SK-N-MC (cell line): Measurements from ENCODE around the gene B3GNT2.
A peak's percentile ranks its signal among the peaks of the same experiment; 100 is the strongest.

Experiments used
- EZH2 ChIP-seq: fragments of 200-600 bp; sonication (generic); IDR thresholded peaks from one replicate; pipeline ENCODE4 v1.6.1; 2017; ENCODE audit warnings: antibody characterized with exemption
- FOXP2 ChIP-seq: optimal IDR thresholded peaks from 2 replicates; pipeline ENCODE3; 2011; ENCODE audit warnings: mild to moderate bottlenecking, moderate library complexity; ENCODE audit not compliant: insufficient read depth; ENCODE audit errors: extremely low read length, control extremely low read depth
- POLR2AphosphoS5 ChIP-seq: IDR thresholded peaks from 2 replicates; pipeline ENCODE4 v1.6.1; 2012; ENCODE audit warnings: mild to moderate bottlenecking, low read depth, low read length, borderline replicate concordance

DNA sequence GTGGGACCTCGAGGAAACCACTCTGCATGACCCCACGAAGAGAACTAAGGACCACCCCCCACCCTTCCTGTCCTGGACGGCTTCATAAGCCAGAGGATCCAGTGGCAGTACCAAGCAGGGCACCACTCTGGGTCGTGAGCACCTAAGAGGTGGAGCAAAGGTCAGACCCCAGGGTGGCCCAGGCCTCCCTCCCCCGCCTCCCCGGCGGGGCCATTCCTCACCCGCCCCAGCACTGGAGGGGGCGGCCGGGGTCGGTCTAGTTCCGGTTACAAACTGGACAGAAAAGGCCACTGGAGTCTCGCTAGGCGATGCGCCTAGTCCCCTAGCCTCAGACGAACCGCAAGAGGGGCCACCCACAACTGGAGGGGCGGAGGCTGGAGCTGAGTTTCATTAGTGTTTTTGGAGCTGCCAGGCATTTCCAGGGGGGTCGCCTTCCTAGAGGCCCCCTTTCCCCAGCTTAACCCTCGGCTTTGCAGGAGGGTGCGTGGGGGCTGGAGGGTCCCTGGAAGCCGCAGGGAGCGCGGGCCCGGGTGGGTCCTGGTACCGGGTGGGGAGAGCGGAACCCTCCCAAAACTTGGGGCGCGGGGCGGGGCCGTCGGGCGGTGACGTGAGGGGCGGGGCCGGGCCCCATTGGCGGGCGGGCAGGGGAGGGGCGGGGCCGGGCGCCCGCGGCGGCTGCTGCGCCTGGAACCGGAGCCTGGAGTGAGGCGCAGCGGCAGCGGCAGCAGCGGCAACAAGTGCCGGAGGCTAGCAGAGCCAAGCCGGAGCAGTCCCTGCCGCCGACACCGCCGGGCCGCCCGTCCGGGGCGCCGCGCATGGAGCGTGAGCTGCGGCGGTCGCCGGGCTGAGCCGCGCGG lies at the start of gene B3GNT2:
- TF ChIP-seq EZH2 (no peak), POLR2AphosphoS5 (peak; percentile 72), FOXP2 (no peak)
